DND-41 (cell line): ENCODE results near the gene MRO.

Experiments used
- ATAC-seq: fragments of 200-7000 bp; cut with Tn5 transposase; 3 replicates; pipeline ENCODE4 v1.9.1; 2021; ENCODE audit warnings: low read depth; ENCODE audit not compliant: insufficient read depth
- DNase-seq: peaks from one replicate; pipeline ENCODE4 v3.0.0-alpha.2; 2020
- H2AFZ ChIP-seq: 2 replicates; pipeline ENCODE4 v1.6.0; 2012; ENCODE audit warnings: low read depth, low read length
- H3K27ac ChIP-seq: 2 replicates; pipeline ENCODE4 v1.5.1; 2012; ENCODE audit warnings: low read length, inconsistent platforms
- H3K27me3 ChIP-seq: fragments of 200-600 bp; sonication (generic); 2 replicates; pipeline ENCODE4 v1.6.0; 2012; ENCODE audit warnings: low read length, mild to moderate bottlenecking, inconsistent platforms; ENCODE audit not compliant: insufficient read depth, poor library complexity
- H3K36me3 ChIP-seq: 2 replicates; pipeline ENCODE4 v1.5.1; 2012; ENCODE audit warnings: low read length, inconsistent platforms; ENCODE audit not compliant: insufficient read depth
- H3K4me1 ChIP-seq: 2 replicates; pipeline ENCODE4 v1.5.1; 2012; ENCODE audit warnings: mild to moderate bottlenecking, low read length; ENCODE audit not compliant: insufficient read depth
- H3K4me2 ChIP-seq: 2 replicates; pipeline ENCODE4 v1.6.0; 2012; ENCODE audit warnings: mild to moderate bottlenecking, moderate library complexity, low read length, inconsistent platforms; ENCODE audit not compliant: insufficient read depth
- H3K4me3 ChIP-seq, 2 experiments: fragments of 200-600 bp in 1 of 2; shearing (Covaris generic) in 1 of 2; 2 replicates each; pipeline ENCODE4 v1.5.1; 2012 to 2016; ENCODE audit warnings: inconsistent platforms in 2 of 2, low read length in 2 of 2, mild to moderate bottlenecking in 2 of 2, low read depth in 1 of 2, moderate library complexity in 1 of 2
- H3K79me2 ChIP-seq: 2 replicates; pipeline ENCODE4 v1.6.0; 2012; ENCODE audit warnings: low read length, inconsistent platforms; ENCODE audit not compliant: insufficient read depth
- H3K9ac ChIP-seq: 2 replicates; pipeline ENCODE4 v1.6.0; 2012; ENCODE audit warnings: low read depth, mild to moderate bottlenecking, inconsistent platforms, low read length, moderate library complexity
- H3K9me3 ChIP-seq: 2 replicates; pipeline ENCODE4 v1.5.1; 2012; ENCODE audit warnings: low read length, moderate library complexity, mild to moderate bottlenecking, inconsistent platforms; ENCODE audit not compliant: insufficient read depth, severe bottlenecking
- H4K20me1 ChIP-seq: 2 replicates; pipeline ENCODE4 v1.6.0; 2012; ENCODE audit warnings: low read length; ENCODE audit not compliant: insufficient read depth
- EZH2 ChIP-seq: IDR thresholded peaks from 3 replicates; pipeline ENCODE4 v1.6.1; 2012; ENCODE audit warnings: borderline replicate concordance, low read depth, mild to moderate bottlenecking, moderate library complexity, low read length, inconsistent platforms; ENCODE audit not compliant: severe bottlenecking
- TF ChIP-seq, protein P1 (sequence below): IDR thresholded peaks from 2 replicates; pipeline ENCODE4 v1.5.1; 2012; ENCODE audit warnings: borderline replicate concordance, low read length, moderate library complexity, mild to moderate bottlenecking; ENCODE audit not compliant: poor library complexity, severe bottlenecking; ENCODE audit errors: extremely low read depth

The MRO gene

DNA sequence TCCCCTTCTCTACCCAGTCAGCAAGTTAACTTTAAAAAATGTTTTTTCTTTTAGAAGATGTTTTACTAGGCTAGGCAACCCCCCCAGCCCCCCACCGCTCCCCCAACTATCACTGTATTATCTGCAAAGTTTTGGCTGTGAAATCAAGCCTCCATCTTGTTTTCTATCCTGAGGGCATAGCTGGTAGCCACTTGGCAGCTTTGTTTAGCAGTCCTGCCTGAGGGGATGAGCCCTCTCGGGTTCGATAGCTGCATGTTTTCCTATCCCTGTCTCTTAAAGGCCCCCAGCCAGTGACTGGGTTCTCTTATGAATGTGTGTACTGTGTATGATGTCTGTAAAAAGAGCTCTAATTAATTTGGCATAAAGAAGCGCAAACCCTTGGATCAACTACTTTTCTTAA is 43.4 kb downstream of the MRO start:
- H3K9me3 ChIP-seq: no peaks in the 10 kb centered on the region
- no peak overlapping the region for H3K4me2 ChIP-seq
- H3K27me3 ChIP-seq: peaks cover 3% of the 10 kb centered on the region
- DNase-seq (no peak), ATAC-seq (no peak)
- no peaks in the 10 kb centered on the region for H3K79me2 ChIP-seq
- H4K20me1 ChIP-seq: no peaks in the 10 kb centered on the region
- no peaks in the 10 kb centered on the region for H3K4me1 ChIP-seq
- no peaks in the 10 kb centered on the region for H3K36me3 ChIP-seq
- no peak overlapping the region for H3K9ac ChIP-seq
- no peak for TF ChIP-seq EZH2
- TF ChIP-seq, protein P1, sequence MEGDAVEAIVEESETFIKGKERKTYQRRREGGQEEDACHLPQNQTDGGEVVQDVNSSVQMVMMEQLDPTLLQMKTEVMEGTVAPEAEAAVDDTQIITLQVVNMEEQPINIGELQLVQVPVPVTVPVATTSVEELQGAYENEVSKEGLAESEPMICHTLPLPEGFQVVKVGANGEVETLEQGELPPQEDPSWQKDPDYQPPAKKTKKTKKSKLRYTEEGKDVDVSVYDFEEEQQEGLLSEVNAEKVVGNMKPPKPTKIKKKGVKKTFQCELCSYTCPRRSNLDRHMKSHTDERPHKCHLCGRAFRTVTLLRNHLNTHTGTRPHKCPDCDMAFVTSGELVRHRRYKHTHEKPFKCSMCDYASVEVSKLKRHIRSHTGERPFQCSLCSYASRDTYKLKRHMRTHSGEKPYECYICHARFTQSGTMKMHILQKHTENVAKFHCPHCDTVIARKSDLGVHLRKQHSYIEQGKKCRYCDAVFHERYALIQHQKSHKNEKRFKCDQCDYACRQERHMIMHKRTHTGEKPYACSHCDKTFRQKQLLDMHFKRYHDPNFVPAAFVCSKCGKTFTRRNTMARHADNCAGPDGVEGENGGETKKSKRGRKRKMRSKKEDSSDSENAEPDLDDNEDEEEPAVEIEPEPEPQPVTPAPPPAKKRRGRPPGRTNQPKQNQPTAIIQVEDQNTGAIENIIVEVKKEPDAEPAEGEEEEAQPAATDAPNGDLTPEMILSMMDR: no peak
- H2AFZ ChIP-seq: no peak overlapping the region
- H3K4me3 ChIP-seq: no peak overlapping the region
- H3K27ac ChIP-seq: no peak overlapping the region

DNA sequence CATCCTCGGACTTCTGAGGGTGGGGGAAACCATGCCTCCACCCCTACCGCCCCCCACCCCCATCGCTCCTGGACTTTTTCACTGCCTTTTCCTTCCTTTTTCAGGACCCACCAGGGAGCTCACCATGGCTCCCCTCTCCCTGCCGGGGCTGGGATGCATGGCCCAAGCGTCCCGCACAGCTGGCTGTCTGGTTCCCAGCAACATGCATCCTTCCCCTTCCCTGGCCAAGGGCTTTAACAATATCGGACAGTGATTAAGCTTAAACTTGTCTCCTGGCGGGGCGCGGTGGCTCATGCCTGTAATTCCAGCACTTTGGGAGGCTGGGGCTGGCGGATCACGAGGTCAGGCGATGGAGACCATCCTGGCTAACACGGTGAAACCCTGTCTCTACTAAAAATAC is 44.1 kb downstream of the MRO start:
- no peak overlapping the region for H3K4me2 ChIP-seq
- H3K4me1 ChIP-seq: no peaks in the 10 kb centered on the region
- no peak overlapping the region for H3K9ac ChIP-seq
- no peak overlapping the region for H3K27ac ChIP-seq
- DNase-seq (no peak), ATAC-seq (no peak)
- H2AFZ ChIP-seq: no peak overlapping the region
- H3K36me3 ChIP-seq: no peaks in the 10 kb centered on the region
- peaks cover 3% of the 10 kb centered on the region for H3K27me3 ChIP-seq
- H3K79me2 ChIP-seq: no peaks in the 10 kb centered on the region
- no peaks in the 10 kb centered on the region for H3K9me3 ChIP-seq
- H3K4me3 ChIP-seq: no peak overlapping the region
- H4K20me1 ChIP-seq: no peaks in the 10 kb centered on the region
- TF ChIP-seq EZH2: no peak
- TF ChIP-seq, protein P1: no peak

DNA sequence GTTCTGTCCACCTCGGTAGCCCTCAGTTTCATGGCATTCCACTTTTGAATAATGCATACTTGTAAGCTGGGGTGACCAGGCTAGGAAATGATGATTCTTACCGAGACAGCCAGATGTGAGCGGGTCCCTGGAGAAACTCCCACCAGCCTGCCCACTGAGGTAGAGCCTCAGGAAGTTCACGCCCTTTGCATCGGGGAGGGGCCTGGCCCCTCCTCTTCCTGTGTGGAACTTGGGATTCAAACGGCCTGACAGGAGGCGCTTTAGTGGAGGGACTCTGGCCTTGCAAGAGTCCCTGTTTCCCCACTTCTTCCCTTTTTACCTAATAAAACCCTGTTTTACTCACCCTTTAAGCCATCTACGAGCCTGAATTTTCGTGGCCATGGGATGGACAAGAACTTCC is 44.6 kb downstream of the MRO start:
- Histone ChIP-seq H2AFZ (no peak overlapping the region), H4K20me1 (no peaks in the 10 kb centered on the region), H3K27me3 (peaks cover 3% of the 10 kb centered on the region), H3K4me1 (no peaks in the 10 kb centered on the region), H3K79me2 (no peaks in the 10 kb centered on the region), H3K9me3 (no peaks in the 10 kb centered on the region), H3K4me2 (no peak overlapping the region), H3K4me3 (no peak overlapping the region), H3K36me3 (no peaks in the 10 kb centered on the region), H3K9ac (no peak overlapping the region), H3K27ac (no peak overlapping the region)
- TF ChIP-seq, protein P1: no peak
- TF ChIP-seq EZH2: no peak
- no peak for ATAC-seq
- DNase-seq: no peak

DNA sequence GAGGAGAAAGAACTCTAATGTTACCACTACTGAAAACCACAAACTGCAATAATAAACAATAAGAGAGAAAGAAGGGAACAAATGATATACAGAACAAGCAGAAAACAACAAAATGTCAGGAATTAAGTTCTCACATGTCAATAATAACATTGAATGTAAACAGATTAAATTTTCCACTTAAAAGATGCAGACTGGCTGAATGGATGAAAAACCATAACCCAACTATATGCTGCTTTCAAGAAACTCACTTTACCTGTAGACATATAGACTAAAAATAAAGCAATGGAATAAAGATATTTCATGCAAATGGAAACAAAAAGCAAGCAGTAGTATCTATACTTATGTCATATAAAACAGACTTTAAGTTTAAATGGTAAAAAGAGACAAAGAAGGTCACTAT is 50.4 kb downstream of the MRO start:
- Histone ChIP-seq H3K4me3 (no peak overlapping the region), H3K79me2 (no peaks in the 10 kb centered on the region), H3K4me2 (no peak overlapping the region), H3K9me3 (no peaks in the 10 kb centered on the region), H3K4me1 (no peaks in the 10 kb centered on the region), H2AFZ (no peak overlapping the region), H3K36me3 (no peaks in the 10 kb centered on the region), H3K27ac (no peak overlapping the region), H3K9ac (no peak overlapping the region), H3K27me3 (no peaks in the 10 kb centered on the region), H4K20me1 (no peaks in the 10 kb centered on the region)
- TF ChIP-seq EZH2: no peak
- TF ChIP-seq, protein P1: no peak
- DNase-seq: no peak
- ATAC-seq: no peak
